GM23248 (cell line): ENCODE data around the gene PCNX4. TPM values are rescaled to one million over a fixed set of nuclear protein-coding genes. Genes with fewer than 3 reads are reported as not detected.

Experiments
- DNase-seq: peaks from one replicate; pipeline ENCODE4 v3.0.0-alpha.2; 2015
- H2AFZ ChIP-seq: fragments of 200-600 bp; sonication (generic); 2 replicates; pipeline ENCODE4 v1.6.1; 2016; ENCODE audit warnings: antibody characterized with exemption
- H3F3A ChIP-seq: fragments of 200-600 bp; sonication (generic); 2 replicates; pipeline ENCODE4 v1.6.1; 2016; ENCODE audit warnings: mild to moderate bottlenecking, antibody characterized with exemption, mixed run types; ENCODE audit not compliant: insufficient read depth
- H3K27ac ChIP-seq: fragments of 200-600 bp; sonication (generic); 2 replicates; pipeline ENCODE4 v1.5.1; 2016; ENCODE audit warnings: mild to moderate bottlenecking
- H3K27me3 ChIP-seq: fragments of 200-600 bp; sonication (generic); replicated peaks from 2 replicates; pipeline ENCODE4 v1.6.1; 2016; ENCODE audit warnings: mild to moderate bottlenecking; ENCODE audit not compliant: insufficient read depth
- H3K36me3 ChIP-seq: fragments of 200-600 bp; sonication (generic); 2 replicates; pipeline ENCODE4 v1.6.1; 2016; ENCODE audit warnings: low read depth, mild to moderate bottlenecking
- H3K4me1 ChIP-seq: fragments of 200-600 bp; sonication (generic); 2 replicates; pipeline ENCODE4 v1.6.1; 2016; ENCODE audit warnings: mild to moderate bottlenecking; ENCODE audit not compliant: insufficient read depth
- H3K4me2 ChIP-seq: fragments of 200-600 bp; sonication (generic); one replicate; pipeline ENCODE4 v1.6.1; 2016; ENCODE audit warnings: mild to moderate bottlenecking; ENCODE audit not compliant: unreplicated experiment
- H3K4me3 ChIP-seq: fragments of 200-600 bp; sonication (generic); 2 replicates; pipeline ENCODE4 v1.5.1; 2016; ENCODE audit warnings: mild to moderate bottlenecking
- H3K79me2 ChIP-seq: fragments of 200-600 bp; sonication (generic); 2 replicates; pipeline ENCODE4 v1.6.1; 2016; ENCODE audit warnings: mild to moderate bottlenecking; ENCODE audit not compliant: insufficient read depth
- H3K9ac ChIP-seq: fragments of 200-600 bp; sonication (generic); 2 replicates; pipeline ENCODE4 v1.6.1; 2016; ENCODE audit warnings: mild to moderate bottlenecking
- H3K9me2 ChIP-seq: fragments of 200-600 bp; sonication (generic); 2 replicates; pipeline ENCODE4 v1.6.1; 2016; ENCODE audit warnings: mixed run types, mild to moderate bottlenecking, moderate library complexity; ENCODE audit not compliant: insufficient read depth
- H3K9me3 ChIP-seq: fragments of 200-600 bp; sonication (generic); one replicate; pipeline ENCODE4 v1.6.1; 2017; ENCODE audit warnings: low read depth
- H4K20me1 ChIP-seq: fragments of 200-600 bp; sonication (generic); 2 replicates; pipeline ENCODE4 v1.6.0; 2016; ENCODE audit not compliant: insufficient read depth
- EZH2 ChIP-seq: fragments of 200-600 bp; sonication (generic); IDR thresholded peaks from 2 replicates; pipeline ENCODE4 v1.6.1; 2018; ENCODE audit warnings: antibody characterized with exemption, mild to moderate bottlenecking; ENCODE audit not compliant: insufficient read depth, poor library complexity, severe bottlenecking
- EZH2phosphoT487 ChIP-seq: fragments of 200-600 bp; sonication (generic); IDR thresholded peaks from 2 replicates; pipeline ENCODE4 v1.6.1; 2018; ENCODE audit warnings: antibody characterized with exemption, moderate library complexity, mild to moderate bottlenecking, low read depth; ENCODE audit not compliant: insufficient read depth
- WGBS, 2 experiments: methylation state at CpG; one replicate each; pipeline ENCODE4 v1.1.6; 2015 to 2017; ENCODE audit warnings: low lambda C conversion rate in 2 of 2, low coverage in 1 of 2; ENCODE audit errors: missing lambda C conversion rate in 2 of 2; 5-methylcytosine and 5-hydroxymethylcytosine counted together
- in situ Hi-C: fragments of 300-500 bp; cut with MboI; formaldehyde crosslinking; loops from 2 replicates; pipeline ENCODE4 v1.15.0; 2020
- polyA plus RNA-seq: library from polyadenylated mRNA; unstranded; fragments of >200 nt; fragmentation: Nextera tagmentation; extraction: Ambion mirVana; gene quantifications from 2 replicates; pipeline ENCODE4 v1.2.1, GENCODE V29; 2016
- total RNA-seq: library from RNA; depleted of rRNA; stranded (reverse); fragments of >200 nt; shearing (Covaris generic); gene quantifications from 2 replicates; pipeline ENCODE4 v1.2.3, GENCODE V29; 2014

PCNX4 gene
- total and polyA plus RNA-seq, 2 experiments from 2014 or later = 39.4 to 44.3 TPM

DNA sequence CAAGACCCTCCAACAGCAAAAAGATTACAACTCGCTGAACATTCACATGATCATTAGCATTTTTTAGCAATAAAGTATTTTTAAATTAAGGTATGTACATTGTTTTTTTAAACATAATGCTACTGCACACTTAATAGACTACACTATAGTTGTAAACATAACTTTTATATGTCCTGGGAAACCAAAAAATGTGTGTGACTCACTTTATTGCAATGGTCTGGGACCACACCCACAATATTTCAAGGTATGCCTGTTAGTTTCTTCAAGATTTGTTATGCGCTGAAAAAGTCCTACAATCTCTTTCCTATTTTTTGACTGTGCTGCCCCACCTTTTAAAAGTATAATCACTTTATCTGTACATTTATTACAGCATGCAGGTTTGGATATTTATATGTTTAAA, 30.4 kb upstream of the PCNX4 start:
- DNase-seq = peak; percentile 29
- H3K9ac ChIP-seq = no peak overlapping the region
- H2AFZ ChIP-seq = no peak overlapping the region
- WGBS, 2 experiments = 84 to 91% methylated on average over 2 of the region's 2 CpGs
- H4K20me1 ChIP-seq = no peaks in the 10 kb centered on the region
- TF ChIP-seq EZH2phosphoT487 = no peak
- no peak for TF ChIP-seq EZH2
- H3F3A ChIP-seq = no peaks in the 10 kb centered on the region
- peaks cover 10% of the 10 kb centered on the region for H3K4me1 ChIP-seq
- no peaks in the 10 kb centered on the region for H3K27me3 ChIP-seq
- H3K79me2 ChIP-seq = no peaks in the 10 kb centered on the region
- in situ Hi-C loops = loop anchor here (10.0 to 25.0 kb wide), 2 partner anchors 123 to 501 kb away; no protein-coding TSS in a partner anchor
- no peak overlapping the region for H3K4me2 ChIP-seq
- no peak overlapping the region for H3K27ac ChIP-seq
- no peaks in the 10 kb centered on the region for H3K36me3 ChIP-seq
- H3K9me3 ChIP-seq = no peaks in the 10 kb centered on the region
- no peaks in the 10 kb centered on the region for H3K9me2 ChIP-seq
- H3K4me3 ChIP-seq = no peak overlapping the region

DNA sequence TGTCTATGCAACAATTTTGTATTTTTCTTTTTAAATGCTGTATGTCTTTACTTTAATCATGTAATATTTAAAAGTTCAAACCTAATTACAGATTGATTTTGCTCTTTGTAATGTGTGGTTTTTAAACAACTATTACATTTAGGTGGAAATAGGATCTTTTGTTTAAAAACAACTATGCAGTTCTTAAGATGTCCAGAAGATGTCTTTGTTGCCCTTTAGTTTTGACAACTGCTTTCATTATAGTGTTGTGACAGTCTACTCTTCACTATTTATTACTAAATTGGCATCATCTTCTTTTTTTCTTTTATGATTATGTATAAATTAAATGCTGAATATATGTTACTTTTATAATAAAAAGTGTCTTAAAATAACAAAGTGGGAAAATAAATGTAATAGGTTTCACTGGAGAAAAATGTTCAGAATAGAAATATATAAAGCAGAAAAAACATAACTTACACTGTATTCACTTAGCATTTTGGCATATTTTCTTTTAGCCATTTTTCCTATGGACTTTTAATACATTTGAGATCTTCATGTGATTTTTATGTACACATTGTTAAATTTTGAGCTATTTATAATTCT, 27.1 kb upstream of the PCNX4 start:
- peak; percentile 57 for DNase-seq
- H3K9me2 ChIP-seq = no peaks in the 10 kb centered on the region
- no peaks in the 10 kb centered on the region for H3F3A ChIP-seq
- in situ Hi-C loops = loop anchor here (10.0 to 25.0 kb wide), 2 partner anchors 120 to 498 kb away; no protein-coding TSS in a partner anchor
- TF ChIP-seq EZH2phosphoT487 (no peak), EZH2 (no peak)
- no peak overlapping the region for H3K27ac ChIP-seq
- H3K4me1 ChIP-seq = peaks cover 10% of the 10 kb centered on the region
- H3K79me2 ChIP-seq = no peaks in the 10 kb centered on the region
- H3K9ac ChIP-seq = no peak overlapping the region
- no peaks in the 10 kb centered on the region for H3K27me3 ChIP-seq
- no peak overlapping the region for H3K4me3 ChIP-seq
- no peaks in the 10 kb centered on the region for H3K36me3 ChIP-seq
- H2AFZ ChIP-seq = no peak overlapping the region
- H3K4me2 ChIP-seq = no peak overlapping the region
- no peaks in the 10 kb centered on the region for H3K9me3 ChIP-seq
- no peaks in the 10 kb centered on the region for H4K20me1 ChIP-seq

DNA sequence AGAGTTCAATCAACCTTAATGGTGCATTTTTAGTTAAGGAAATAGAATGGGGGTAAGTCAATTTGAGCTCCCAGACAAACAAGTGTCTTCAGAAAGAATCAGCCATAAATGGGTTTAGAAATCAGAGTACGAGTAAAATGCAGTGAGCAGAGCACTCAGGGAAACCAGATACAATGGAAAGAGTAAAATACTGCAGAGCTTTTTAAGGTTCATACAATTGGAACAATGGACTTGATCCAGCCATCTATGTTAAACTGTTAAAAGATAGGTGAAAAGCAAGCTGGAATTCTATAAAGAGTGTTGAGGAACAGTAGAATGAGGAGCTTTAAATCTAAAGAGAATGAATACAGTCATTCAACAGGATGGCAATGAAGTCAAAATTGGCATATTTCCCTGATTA, 23.8 kb upstream of the PCNX4 start:
- Histone ChIP-seq H3K79me2 (no peaks in the 10 kb centered on the region), H3K9ac (no peak overlapping the region), H3K4me2 (no peak overlapping the region), H3K4me1 (no peaks in the 10 kb centered on the region), H3K27me3 (no peaks in the 10 kb centered on the region), H3K27ac (no peak overlapping the region), H4K20me1 (no peaks in the 10 kb centered on the region), H3K9me3 (no peaks in the 10 kb centered on the region), H3K4me3 (no peak overlapping the region), H3K36me3 (no peaks in the 10 kb centered on the region), H3K9me2 (no peaks in the 10 kb centered on the region), H2AFZ (no peak overlapping the region), H3F3A (no peaks in the 10 kb centered on the region)
- TF ChIP-seq EZH2 (no peak), EZH2phosphoT487 (no peak)
- WGBS, 2 experiments = 87 to 92% methylated on average over 1 of the region's 1 CpG
- in situ Hi-C loops = loop anchor here (10.0 to 25.0 kb wide), 2 partner anchors 117 to 494 kb away; no protein-coding TSS in a partner anchor
- no peak for DNase-seq

GRCh38 chr14:60079723-60080122, 12.0 kb upstream of the PCNX4 start:
- H3K27ac ChIP-seq = no peak overlapping the region
- H3F3A ChIP-seq = no peaks in the 10 kb centered on the region
- H3K4me3 ChIP-seq = no peak overlapping the region
- no peaks in the 10 kb centered on the region for H3K27me3 ChIP-seq
- in situ Hi-C loops = no loop called here
- no peaks in the 10 kb centered on the region for H3K9me2 ChIP-seq
- H4K20me1 ChIP-seq = no peaks in the 10 kb centered on the region
- no peaks in the 10 kb centered on the region for H3K9me3 ChIP-seq
- H3K4me1 ChIP-seq = no peaks in the 10 kb centered on the region; the same call in 1 of the 2 replicates
- TF ChIP-seq EZH2 (no peak), EZH2phosphoT487 (no peak)
- H3K79me2 ChIP-seq = no peaks in the 10 kb centered on the region
- H2AFZ ChIP-seq = no peak overlapping the region
- no peak for DNase-seq
- H3K36me3 ChIP-seq = no peaks in the 10 kb centered on the region
- H3K9ac ChIP-seq = no peak overlapping the region
- no peak overlapping the region for H3K4me2 ChIP-seq

DNA sequence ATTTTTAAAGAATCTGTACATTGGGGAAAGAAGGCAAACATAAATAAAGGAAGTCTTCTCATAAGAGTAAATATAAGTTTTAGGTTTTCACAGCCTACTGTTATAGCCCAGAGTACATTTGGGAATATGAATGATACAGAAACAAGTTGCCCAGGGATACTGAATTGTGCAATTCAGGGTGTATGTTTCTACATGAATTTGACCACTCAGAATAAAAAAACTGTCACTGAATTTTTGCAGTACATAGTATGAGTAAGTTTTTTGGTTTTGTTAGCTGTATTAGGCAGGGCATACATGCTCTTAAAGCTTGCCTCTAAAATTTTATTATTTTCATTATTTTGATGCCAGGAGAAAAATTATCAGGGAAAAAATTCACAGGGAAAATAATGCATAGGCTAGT, 6.6 kb upstream of the PCNX4 start:
- Histone ChIP-seq H3K4me2 (no peak overlapping the region), H3K9me2 (no peaks in the 10 kb centered on the region), H2AFZ (no peak overlapping the region), H3F3A (no peaks in the 10 kb centered on the region), H3K27ac (0 out of 2 replicates have a peak overlapping the region, but pooled peaks have one; percentile 1), H3K4me1 (peaks cover 7% of the 10 kb centered on the region), H3K27me3 (no peaks in the 10 kb centered on the region), H3K79me2 (no peaks in the 10 kb centered on the region), H3K9me3 (no peaks in the 10 kb centered on the region), H3K9ac (no peak overlapping the region), H3K4me3 (no peak overlapping the region), H3K36me3 (no peaks in the 10 kb centered on the region), H4K20me1 (no peaks in the 10 kb centered on the region)
- in situ Hi-C loops = no loop called here
- TF ChIP-seq EZH2 (no peak), EZH2phosphoT487 (no peak)
- DNase-seq = peak; percentile 71
